ENCODE results near the gene NKX2-4.

DNA sequence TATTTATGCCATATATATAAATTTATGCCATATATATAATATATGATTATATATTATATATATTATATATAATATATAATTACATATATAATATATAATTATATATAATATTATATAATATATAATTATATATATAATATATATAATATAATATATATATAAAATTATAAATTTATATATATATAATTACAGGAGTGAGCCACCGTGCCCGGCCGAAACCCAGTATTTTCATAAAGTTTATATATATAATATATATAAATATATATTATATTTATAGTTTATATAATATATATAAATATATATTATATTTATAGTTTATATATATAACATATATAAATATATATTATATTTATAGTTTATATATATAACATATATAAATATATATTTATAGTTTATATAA lies 31.6 kb downstream of the NKX2-4 start:
- TF ChIP-seq, protein P1, sequence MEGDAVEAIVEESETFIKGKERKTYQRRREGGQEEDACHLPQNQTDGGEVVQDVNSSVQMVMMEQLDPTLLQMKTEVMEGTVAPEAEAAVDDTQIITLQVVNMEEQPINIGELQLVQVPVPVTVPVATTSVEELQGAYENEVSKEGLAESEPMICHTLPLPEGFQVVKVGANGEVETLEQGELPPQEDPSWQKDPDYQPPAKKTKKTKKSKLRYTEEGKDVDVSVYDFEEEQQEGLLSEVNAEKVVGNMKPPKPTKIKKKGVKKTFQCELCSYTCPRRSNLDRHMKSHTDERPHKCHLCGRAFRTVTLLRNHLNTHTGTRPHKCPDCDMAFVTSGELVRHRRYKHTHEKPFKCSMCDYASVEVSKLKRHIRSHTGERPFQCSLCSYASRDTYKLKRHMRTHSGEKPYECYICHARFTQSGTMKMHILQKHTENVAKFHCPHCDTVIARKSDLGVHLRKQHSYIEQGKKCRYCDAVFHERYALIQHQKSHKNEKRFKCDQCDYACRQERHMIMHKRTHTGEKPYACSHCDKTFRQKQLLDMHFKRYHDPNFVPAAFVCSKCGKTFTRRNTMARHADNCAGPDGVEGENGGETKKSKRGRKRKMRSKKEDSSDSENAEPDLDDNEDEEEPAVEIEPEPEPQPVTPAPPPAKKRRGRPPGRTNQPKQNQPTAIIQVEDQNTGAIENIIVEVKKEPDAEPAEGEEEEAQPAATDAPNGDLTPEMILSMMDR (conservative IDR thresholded peaks at IDR 0.05; ENCODE audit: low read depth, low read length) = no peak
- TF ChIP-seq POLR2A (IDR thresholded peaks at IDR 0.05; ENCODE audit: low read depth, low read length) = no peak
- TF ChIP-seq, protein P2, sequence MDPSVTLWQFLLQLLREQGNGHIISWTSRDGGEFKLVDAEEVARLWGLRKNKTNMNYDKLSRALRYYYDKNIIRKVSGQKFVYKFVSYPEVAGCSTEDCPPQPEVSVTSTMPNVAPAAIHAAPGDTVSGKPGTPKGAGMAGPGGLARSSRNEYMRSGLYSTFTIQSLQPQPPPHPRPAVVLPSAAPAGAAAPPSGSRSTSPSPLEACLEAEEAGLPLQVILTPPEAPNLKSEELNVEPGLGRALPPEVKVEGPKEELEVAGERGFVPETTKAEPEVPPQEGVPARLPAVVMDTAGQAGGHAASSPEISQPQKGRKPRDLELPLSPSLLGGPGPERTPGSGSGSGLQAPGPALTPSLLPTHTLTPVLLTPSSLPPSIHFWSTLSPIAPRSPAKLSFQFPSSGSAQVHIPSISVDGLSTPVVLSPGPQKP (IDR thresholded peaks at IDR 0.05; ENCODE audit: borderline replicate concordance, low read depth, low read length) = no peak
- TF ChIP-seq MAFK (IDR thresholded peaks at IDR 0.05; ENCODE audit: low read depth, low read length) = no peak
- TF ChIP-seq FOS (IDR thresholded peaks at IDR 0.05; ENCODE audit: low read depth, low read length) = no peak
- no peak for TF ChIP-seq RCOR1 (IDR thresholded peaks at IDR 0.05; ENCODE audit: insufficient replicate concordance, low read length)
- no peak for TF ChIP-seq BHLHE40 (IDR thresholded peaks at IDR 0.05; ENCODE audit: low read depth, low read length)
- no peak for TF ChIP-seq SMC3 (IDR thresholded peaks at IDR 0.05; ENCODE audit: low read depth, low read length)
- TF ChIP-seq CEBPB (IDR thresholded peaks at IDR 0.05; ENCODE audit: low read depth, low read length) = no peak

All from IMR-90 (cell line).